Measurements from ENCODE around the gene LYST.
"Not testable (repeated sequence)": the region's sequence is repeated elsewhere in the genome, so short reads cannot be mapped to it uniquely, and the experiment has no call there.

The LYST gene

GRCh38 chr1:235791532-235792060, 75.1 kb downstream of the LYST start:
- Histone ChIP-seq H4K20me1 (ENCODE audit: insufficient read depth, low read length, poor library complexity, severe bottlenecking) (no peaks in the 10 kb centered on the region), H3K4me2 (ENCODE audit: low read depth, low read length, poor library complexity, severe bottlenecking) (no peak overlapping the region), H3K9ac (ENCODE audit: low read depth, low read length, poor library complexity, severe bottlenecking) (no peak overlapping the region), H2AFZ (ENCODE audit: low read length) (no peak overlapping the region), H3K4me3 (ENCODE audit: low read length, poor library complexity, severe bottlenecking) (no peak overlapping the region), H3K4me1 (ENCODE audit: insufficient read depth, low read length, poor library complexity, severe bottlenecking) (no peaks in the 10 kb centered on the region), H3F3A (ENCODE audit: low read depth) (no peaks in the 10 kb centered on the region), H3K27me3 (ENCODE audit: insufficient read depth, low read length, poor library complexity, severe bottlenecking) (no peaks in the 10 kb centered on the region), H3K79me2 (ENCODE audit: insufficient read depth, low read length) (no peaks in the 10 kb centered on the region), H3K9me2 (replicated peaks; ENCODE audit: low read depth, low read length) (no peaks in the 10 kb centered on the region), H3K9me3 (ENCODE audit: insufficient read depth, low read depth, low read length) (no peaks in the 10 kb centered on the region), H3K36me3 (ENCODE audit: insufficient read depth, low read length) (no peaks in the 10 kb centered on the region)
- TF ChIP-seq EZH2phosphoT487 (IDR thresholded peaks at IDR 0.05; ENCODE audit: borderline replicate concordance) (no peak), CTCF (conservative IDR thresholded peaks at IDR 0.05; ENCODE audit: low read length) (no peak)

- no peak overlapping the region for H2AFZ ChIP-seq (ENCODE audit: low read length)
- no peak overlapping the region for H3K4me2 ChIP-seq (ENCODE audit: low read depth, low read length, poor library complexity, severe bottlenecking)
- TF ChIP-seq EZH2phosphoT487 (IDR thresholded peaks at IDR 0.05; ENCODE audit: borderline replicate concordance), result no peak
- TF ChIP-seq CTCF (conservative IDR thresholded peaks at IDR 0.05; ENCODE audit: low read length), result no peak
- H3K36me3 ChIP-seq (ENCODE audit: insufficient read depth, low read length), result no peaks in the 10 kb centered on the region
- no peaks in the 10 kb centered on the region for H3K79me2 ChIP-seq (ENCODE audit: insufficient read depth, low read length)
- no peaks in the 10 kb centered on the region for H3K9me2 ChIP-seq (replicated peaks; ENCODE audit: low read depth, low read length)
- H3K4me1 ChIP-seq (ENCODE audit: insufficient read depth, low read length, poor library complexity, severe bottlenecking), result no peaks in the 10 kb centered on the region
- no peaks in the 10 kb centered on the region for H3K9me3 ChIP-seq (ENCODE audit: insufficient read depth, low read depth, low read length)
- no peaks in the 10 kb centered on the region for H3F3A ChIP-seq (ENCODE audit: low read depth)
- no peaks in the 10 kb centered on the region for H3K27me3 ChIP-seq (ENCODE audit: insufficient read depth, low read length, poor library complexity, severe bottlenecking)
- no peak overlapping the region for H3K9ac ChIP-seq (ENCODE audit: low read depth, low read length, poor library complexity, severe bottlenecking)
- no peak overlapping the region for H3K4me3 ChIP-seq (ENCODE audit: low read length, poor library complexity, severe bottlenecking)
- no peaks in the 10 kb centered on the region for H4K20me1 ChIP-seq (ENCODE audit: insufficient read depth, low read length, poor library complexity, severe bottlenecking)
These were observed 76.6 kb downstream of the LYST start for GRCh38 chr1:235790123-235790522.

- not testable (repeated sequence) for H2AFZ ChIP-seq (ENCODE audit: low read length); H3F3A ChIP-seq (ENCODE audit: low read depth); H3K27me3 ChIP-seq (ENCODE audit: insufficient read depth, low read length, poor library complexity, severe bottlenecking); H3K9me2 ChIP-seq (replicated peaks; ENCODE audit: low read depth, low read length); H3K36me3 ChIP-seq (ENCODE audit: insufficient read depth, low read length); H3K79me2 ChIP-seq (ENCODE audit: insufficient read depth, low read length); H3K4me1 ChIP-seq (ENCODE audit: insufficient read depth, low read length, poor library complexity, severe bottlenecking); H3K4me3 ChIP-seq (ENCODE audit: low read length, poor library complexity, severe bottlenecking); H4K20me1 ChIP-seq (ENCODE audit: insufficient read depth, low read length, poor library complexity, severe bottlenecking); H3K9ac ChIP-seq (ENCODE audit: low read depth, low read length, poor library complexity, severe bottlenecking); H3K4me2 ChIP-seq (ENCODE audit: low read depth, low read length, poor library complexity, severe bottlenecking); H3K9me3 ChIP-seq (ENCODE audit: insufficient read depth, low read depth, low read length)
These were observed 80.3 kb downstream of the LYST start for GRCh38 chr1:235786227-235786898.

GRCh38 chr1:235784950-235785349, 81.8 kb downstream of the LYST start:
- no peak overlapping the region for H3K4me2 ChIP-seq (ENCODE audit: low read depth, low read length, poor library complexity, severe bottlenecking)
- H3K27me3 ChIP-seq (ENCODE audit: insufficient read depth, low read length, poor library complexity, severe bottlenecking), result no peaks in the 10 kb centered on the region
- H4K20me1 ChIP-seq (ENCODE audit: insufficient read depth, low read length, poor library complexity, severe bottlenecking), result no peaks in the 10 kb centered on the region
- H2AFZ ChIP-seq (ENCODE audit: low read length), result no peak overlapping the region
- no peaks in the 10 kb centered on the region for H3K4me1 ChIP-seq (ENCODE audit: insufficient read depth, low read length, poor library complexity, severe bottlenecking)
- no peaks in the 10 kb centered on the region for H3K9me2 ChIP-seq (replicated peaks; ENCODE audit: low read depth, low read length)
- H3K9me3 ChIP-seq (ENCODE audit: insufficient read depth, low read depth, low read length), result no peaks in the 10 kb centered on the region
- no peaks in the 10 kb centered on the region for H3K79me2 ChIP-seq (ENCODE audit: insufficient read depth, low read length)
- TF ChIP-seq CTCF (conservative IDR thresholded peaks at IDR 0.05; ENCODE audit: low read length), result no peak
- TF ChIP-seq EZH2phosphoT487 (IDR thresholded peaks at IDR 0.05; ENCODE audit: borderline replicate concordance), result no peak
- no peaks in the 10 kb centered on the region for H3F3A ChIP-seq (ENCODE audit: low read depth)
- no peaks in the 10 kb centered on the region for H3K36me3 ChIP-seq (ENCODE audit: insufficient read depth, low read length)
- no peak overlapping the region for H3K4me3 ChIP-seq (ENCODE audit: low read length, poor library complexity, severe bottlenecking)
- no peak overlapping the region for H3K9ac ChIP-seq (ENCODE audit: low read depth, low read length, poor library complexity, severe bottlenecking)
